Measurements from ENCODE around the gene KCNJ9. TPM values are rescaled to one million over a fixed set of nuclear protein-coding genes. Genes with fewer than 3 reads are reported as not detected.

Gene KCNJ9
- total and polyA plus RNA-seq, 2 experiments from 2014 or later = 0.24 to 0.34 TPM

DNA sequence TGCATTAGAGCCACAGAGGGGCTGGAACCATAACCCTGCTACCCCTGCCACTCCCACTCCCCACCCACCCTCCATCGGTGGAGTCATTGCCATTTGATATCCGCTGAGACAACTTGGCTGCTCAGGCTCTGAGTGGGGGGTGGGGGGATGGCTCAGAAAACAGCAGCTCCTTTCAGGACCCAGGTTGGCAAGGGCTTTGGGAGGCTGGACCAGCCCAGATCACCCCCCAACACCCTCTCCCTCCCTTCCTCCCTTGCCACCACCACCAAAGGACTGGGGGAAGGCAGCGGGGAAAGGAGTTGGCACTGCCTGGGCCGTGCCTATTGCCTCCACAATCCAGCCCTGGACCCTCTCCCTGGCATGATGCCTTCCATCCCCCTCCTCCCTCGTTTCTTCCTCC lies 13.1 kb upstream of the KCNJ9 start:
- DNase-seq (ENCODE audit: low spot score) = no peak
- Histone ChIP-seq H3K4me1 (ENCODE audit: insufficient read depth) (peaks cover 21% of the 10 kb centered on the region), H3K27me3 (ENCODE audit: insufficient read depth) (peaks cover 39% of the 10 kb centered on the region), H3K4me3 (no peak overlapping the region), H3K4me2 (no peak overlapping the region), H4K20me1 (replicated peaks; ENCODE audit: insufficient read depth) (no peaks in the 10 kb centered on the region), H3K36me3 (ENCODE audit: insufficient read depth) (no peaks in the 10 kb centered on the region), H2AFZ (no peak overlapping the region), H3K9me2 (ENCODE audit: insufficient read depth) (no peaks in the 10 kb centered on the region), H3K27ac (ENCODE audit: low read depth) (no peak overlapping the region), H3K79me2 (replicated peaks; ENCODE audit: insufficient read depth) (no peaks in the 10 kb centered on the region), H3F3A (replicated peaks; ENCODE audit: low read depth) (peaks cover 4% of the 10 kb centered on the region; the same call in 1 of the 2 replicates)
- no peaks in the 10 kb centered on the region for H3K36me3 Mint-ChIP-seq (ENCODE audit: low read depth)
- H3K4me1 Mint-ChIP-seq = peaks cover 30% of the 10 kb centered on the region
- TF ChIP-seq STAT1 (IDR thresholded peaks at IDR 0.05; ENCODE audit: unreplicated experiment) = no peak
- TF ChIP-seq, protein P1, sequence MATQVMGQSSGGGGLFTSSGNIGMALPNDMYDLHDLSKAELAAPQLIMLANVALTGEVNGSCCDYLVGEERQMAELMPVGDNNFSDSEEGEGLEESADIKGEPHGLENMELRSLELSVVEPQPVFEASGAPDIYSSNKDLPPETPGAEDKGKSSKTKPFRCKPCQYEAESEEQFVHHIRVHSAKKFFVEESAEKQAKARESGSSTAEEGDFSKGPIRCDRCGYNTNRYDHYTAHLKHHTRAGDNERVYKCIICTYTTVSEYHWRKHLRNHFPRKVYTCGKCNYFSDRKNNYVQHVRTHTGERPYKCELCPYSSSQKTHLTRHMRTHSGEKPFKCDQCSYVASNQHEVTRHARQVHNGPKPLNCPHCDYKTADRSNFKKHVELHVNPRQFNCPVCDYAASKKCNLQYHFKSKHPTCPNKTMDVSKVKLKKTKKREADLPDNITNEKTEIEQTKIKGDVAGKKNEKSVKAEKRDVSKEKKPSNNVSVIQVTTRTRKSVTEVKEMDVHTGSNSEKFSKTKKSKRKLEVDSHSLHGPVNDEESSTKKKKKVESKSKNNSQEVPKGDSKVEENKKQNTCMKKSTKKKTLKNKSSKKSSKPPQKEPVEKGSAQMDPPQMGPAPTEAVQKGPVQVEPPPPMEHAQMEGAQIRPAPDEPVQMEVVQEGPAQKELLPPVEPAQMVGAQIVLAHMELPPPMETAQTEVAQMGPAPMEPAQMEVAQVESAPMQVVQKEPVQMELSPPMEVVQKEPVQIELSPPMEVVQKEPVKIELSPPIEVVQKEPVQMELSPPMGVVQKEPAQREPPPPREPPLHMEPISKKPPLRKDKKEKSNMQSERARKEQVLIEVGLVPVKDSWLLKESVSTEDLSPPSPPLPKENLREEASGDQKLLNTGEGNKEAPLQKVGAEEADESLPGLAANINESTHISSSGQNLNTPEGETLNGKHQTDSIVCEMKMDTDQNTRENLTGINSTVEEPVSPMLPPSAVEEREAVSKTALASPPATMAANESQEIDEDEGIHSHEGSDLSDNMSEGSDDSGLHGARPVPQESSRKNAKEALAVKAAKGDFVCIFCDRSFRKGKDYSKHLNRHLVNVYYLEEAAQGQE (IDR thresholded peaks at IDR 0.05; ENCODE audit: unreplicated experiment) = no peak
- no peak for TF ChIP-seq ZNF331 (CRISPR knock-in tag; IDR thresholded peaks at IDR 0.05; ENCODE audit: low read depth)
- no peak for TF ChIP-seq ZNF114 (CRISPR knock-in tag; IDR thresholded peaks at IDR 0.05)
- TF ChIP-seq EZH2phosphoT487 (IDR thresholded peaks at IDR 0.05; ENCODE audit: unreplicated experiment) = no peak
- TF ChIP-seq NANOG (IDR thresholded peaks at IDR 0.05; ENCODE audit: borderline replicate concordance) = no peak
- no peak for TF ChIP-seq POLR2AphosphoS5 (IDR thresholded peaks at IDR 0.05; ENCODE audit: low read depth)
- TF ChIP-seq, protein P2, sequence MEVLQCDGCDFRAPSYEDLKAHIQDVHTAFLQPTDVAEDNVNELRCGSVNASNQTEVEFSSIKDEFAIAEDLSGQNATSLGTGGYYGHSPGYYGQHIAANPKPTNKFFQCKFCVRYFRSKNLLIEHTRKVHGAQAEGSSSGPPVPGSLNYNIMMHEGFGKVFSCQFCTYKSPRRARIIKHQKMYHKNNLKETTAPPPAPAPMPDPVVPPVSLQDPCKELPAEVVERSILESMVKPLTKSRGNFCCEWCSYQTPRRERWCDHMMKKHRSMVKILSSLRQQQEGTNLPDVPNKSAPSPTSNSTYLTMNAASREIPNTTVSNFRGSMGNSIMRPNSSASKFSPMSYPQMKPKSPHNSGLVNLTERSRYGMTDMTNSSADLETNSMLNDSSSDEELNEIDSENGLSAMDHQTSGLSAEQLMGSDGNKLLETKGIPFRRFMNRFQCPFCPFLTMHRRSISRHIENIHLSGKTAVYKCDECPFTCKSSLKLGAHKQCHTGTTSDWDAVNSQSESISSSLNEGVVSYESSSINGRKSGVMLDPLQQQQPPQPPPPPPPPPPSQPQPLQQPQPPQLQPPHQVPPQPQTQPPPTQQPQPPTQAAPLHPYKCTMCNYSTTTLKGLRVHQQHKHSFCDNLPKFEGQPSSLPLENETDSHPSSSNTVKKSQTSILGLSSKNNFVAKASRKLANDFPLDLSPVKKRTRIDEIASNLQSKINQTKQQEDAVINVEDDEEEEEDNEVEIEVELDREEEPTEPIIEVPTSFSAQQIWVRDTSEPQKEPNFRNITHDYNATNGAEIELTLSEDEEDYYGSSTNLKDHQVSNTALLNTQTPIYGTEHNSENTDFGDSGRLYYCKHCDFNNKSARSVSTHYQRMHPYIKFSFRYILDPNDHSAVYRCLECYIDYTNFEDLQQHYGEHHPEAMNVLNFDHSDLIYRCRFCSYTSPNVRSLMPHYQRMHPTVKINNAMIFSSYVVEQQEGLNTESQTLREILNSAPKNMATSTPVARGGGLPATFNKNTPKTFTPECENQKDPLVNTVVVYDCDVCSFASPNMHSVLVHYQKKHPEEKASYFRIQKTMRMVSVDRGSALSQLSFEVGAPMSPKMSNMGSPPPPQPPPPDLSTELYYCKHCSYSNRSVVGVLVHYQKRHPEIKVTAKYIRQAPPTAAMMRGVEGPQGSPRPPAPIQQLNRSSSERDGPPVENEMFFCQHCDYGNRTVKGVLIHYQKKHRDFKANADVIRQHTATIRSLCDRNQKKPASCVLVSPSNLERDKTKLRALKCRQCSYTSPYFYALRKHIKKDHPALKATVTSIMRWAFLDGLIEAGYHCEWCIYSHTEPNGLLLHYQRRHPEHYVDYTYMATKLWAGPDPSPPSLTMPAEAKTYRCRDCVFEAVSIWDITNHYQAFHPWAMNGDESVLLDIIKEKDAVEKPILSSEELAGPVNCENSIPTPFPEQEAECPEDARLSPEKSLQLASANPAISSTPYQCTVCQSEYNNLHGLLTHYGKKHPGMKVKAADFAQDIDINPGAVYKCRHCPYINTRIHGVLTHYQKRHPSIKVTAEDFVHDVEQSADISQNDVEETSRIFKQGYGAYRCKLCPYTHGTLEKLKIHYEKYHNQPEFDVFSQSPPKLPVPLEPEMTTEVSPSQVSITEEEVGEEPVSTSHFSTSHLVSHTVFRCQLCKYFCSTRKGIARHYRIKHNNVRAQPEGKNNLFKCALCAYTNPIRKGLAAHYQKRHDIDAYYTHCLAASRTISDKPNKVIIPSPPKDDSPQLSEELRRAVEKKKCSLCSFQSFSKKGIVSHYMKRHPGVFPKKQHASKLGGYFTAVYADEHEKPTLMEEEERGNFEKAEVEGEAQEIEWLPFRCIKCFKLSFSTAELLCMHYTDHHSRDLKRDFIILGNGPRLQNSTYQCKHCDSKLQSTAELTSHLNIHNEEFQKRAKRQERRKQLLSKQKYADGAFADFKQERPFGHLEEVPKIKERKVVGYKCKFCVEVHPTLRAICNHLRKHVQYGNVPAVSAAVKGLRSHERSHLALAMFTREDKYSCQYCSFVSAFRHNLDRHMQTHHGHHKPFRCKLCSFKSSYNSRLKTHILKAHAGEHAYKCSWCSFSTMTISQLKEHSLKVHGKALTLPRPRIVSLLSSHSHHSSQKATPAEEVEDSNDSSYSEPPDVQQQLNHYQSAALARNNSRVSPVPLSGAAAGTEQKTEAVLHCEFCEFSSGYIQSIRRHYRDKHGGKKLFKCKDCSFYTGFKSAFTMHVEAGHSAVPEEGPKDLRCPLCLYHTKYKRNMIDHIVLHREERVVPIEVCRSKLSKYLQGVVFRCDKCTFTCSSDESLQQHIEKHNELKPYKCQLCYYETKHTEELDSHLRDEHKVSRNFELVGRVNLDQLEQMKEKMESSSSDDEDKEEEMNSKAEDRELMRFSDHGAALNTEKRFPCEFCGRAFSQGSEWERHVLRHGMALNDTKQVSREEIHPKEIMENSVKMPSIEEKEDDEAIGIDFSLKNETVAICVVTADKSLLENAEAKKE (CRISPR knock-in tag; IDR thresholded peaks at IDR 0.05) = no peak
- no peak for TF ChIP-seq ETS1 (IDR thresholded peaks at IDR 0.05)
- no peak for TF ChIP-seq EZH2 (IDR thresholded peaks at IDR 0.05; ENCODE audit: low read depth, unreplicated experiment)
- TF ChIP-seq, protein P3, sequence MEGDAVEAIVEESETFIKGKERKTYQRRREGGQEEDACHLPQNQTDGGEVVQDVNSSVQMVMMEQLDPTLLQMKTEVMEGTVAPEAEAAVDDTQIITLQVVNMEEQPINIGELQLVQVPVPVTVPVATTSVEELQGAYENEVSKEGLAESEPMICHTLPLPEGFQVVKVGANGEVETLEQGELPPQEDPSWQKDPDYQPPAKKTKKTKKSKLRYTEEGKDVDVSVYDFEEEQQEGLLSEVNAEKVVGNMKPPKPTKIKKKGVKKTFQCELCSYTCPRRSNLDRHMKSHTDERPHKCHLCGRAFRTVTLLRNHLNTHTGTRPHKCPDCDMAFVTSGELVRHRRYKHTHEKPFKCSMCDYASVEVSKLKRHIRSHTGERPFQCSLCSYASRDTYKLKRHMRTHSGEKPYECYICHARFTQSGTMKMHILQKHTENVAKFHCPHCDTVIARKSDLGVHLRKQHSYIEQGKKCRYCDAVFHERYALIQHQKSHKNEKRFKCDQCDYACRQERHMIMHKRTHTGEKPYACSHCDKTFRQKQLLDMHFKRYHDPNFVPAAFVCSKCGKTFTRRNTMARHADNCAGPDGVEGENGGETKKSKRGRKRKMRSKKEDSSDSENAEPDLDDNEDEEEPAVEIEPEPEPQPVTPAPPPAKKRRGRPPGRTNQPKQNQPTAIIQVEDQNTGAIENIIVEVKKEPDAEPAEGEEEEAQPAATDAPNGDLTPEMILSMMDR (conservative IDR thresholded peaks at IDR 0.05; ENCODE audit: low read depth in 2 of 2) = no peak
- TF ChIP-seq JUNB (IDR thresholded peaks at IDR 0.05; ENCODE audit: unreplicated experiment) = no peak
- no peak for TF ChIP-seq CREB1 (CRISPR knock-in tag; IDR thresholded peaks at IDR 0.05; ENCODE audit: low read depth)
- no peak for ATAC-seq
- peaks cover 16% of the 10 kb centered on the region for H3K27me3 Mint-ChIP-seq (ENCODE audit: insufficient read depth, low read depth, poor library complexity)
- H3K9me3 Mint-ChIP-seq = no peaks in the 10 kb centered on the region; the same call in 2 of the 3 replicates
- H3K27ac Mint-ChIP-seq = no peak overlapping the region
- no peak overlapping the region for H3K4me3 Mint-ChIP-seq
